Gastroesophageal sphincter (tissue), 3 donors: ENCODE results near the gene ASB13.

Source experiments
- CTCF ChIP-seq, 4 experiments: fragments of 200-600 bp in 2 of 4; fragments of 450-650 bp in 2 of 4; sonication (generic) in 1 of 4; IDR thresholded peaks; one replicate each; pipeline ENCODE4 v1.5.1; 2017 to 2019; ENCODE audit warnings: antibody characterized with exemption in 4 of 4, mild to moderate bottlenecking in 2 of 4, moderate library complexity in 2 of 4
- EP300 ChIP-seq: sonication (generic); formaldehyde crosslinking; IDR thresholded peaks from one replicate; pipeline ENCODE4 v1.6.1; 2017; ENCODE audit warnings: antibody characterized with exemption, mild to moderate bottlenecking
- POLR2A ChIP-seq, 2 donors: fragments of 450-650 bp; IDR thresholded peaks; one replicate each; pipeline ENCODE4 v1.6.1; 2017; ENCODE audit warnings: antibody characterized with exemption in 2 of 2, mild to moderate bottlenecking in 2 of 2, moderate library complexity in 1 of 2
- POLR2AphosphoS5 ChIP-seq: sonication (generic); formaldehyde crosslinking; IDR thresholded peaks from one replicate; pipeline ENCODE4 v1.6.1; 2017; ENCODE audit warnings: antibody characterized with exemption

GRCh38 chr10:5596611-5597341 is 69.6 kb downstream of the ASB13 start:
- TF ChIP-seq POLR2A (IDR thresholded peaks at IDR 0.05) (no peak), POLR2AphosphoS5 (no peak), CTCF (IDR thresholded peaks at IDR 0.05) (no peak), EP300 (no peak)
